ENCODE measurements around the gene IRF8.
"Not testable (repeated sequence)": the region's sequence is repeated elsewhere in the genome, so short reads cannot be mapped to it uniquely, and the experiment has no call there.

IRF8 gene

DNA sequence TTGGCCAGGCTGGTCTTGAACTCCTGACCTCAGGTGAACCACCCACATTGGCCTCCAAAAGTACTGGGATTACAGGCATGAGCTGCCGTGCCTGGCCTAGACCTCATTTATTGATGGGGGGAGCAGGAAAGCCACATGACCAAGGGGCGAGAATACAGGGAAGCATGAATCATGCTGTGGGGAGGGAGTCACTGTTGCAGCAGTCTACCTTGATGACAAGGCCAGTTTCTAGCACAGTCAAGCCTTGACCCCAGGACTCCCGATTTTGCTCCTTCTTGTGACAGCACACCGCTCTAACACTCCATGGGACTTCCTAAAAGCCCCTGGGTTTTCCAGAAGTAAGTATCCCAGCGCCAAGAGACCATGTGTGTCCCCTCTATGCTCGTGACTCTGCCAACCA is 42.9 kb upstream of the IRF8 start:
- H3K36me3 ChIP-seq (ENCODE audit: insufficient read depth, low read length), result no peaks in the 10 kb centered on the region
- H3K4me1 ChIP-seq (ENCODE audit: insufficient read depth, low read length), result no peaks in the 10 kb centered on the region
- no peaks in the 10 kb centered on the region for H3K79me2 ChIP-seq (ENCODE audit: insufficient read depth, low read length)
- H2AFZ ChIP-seq (ENCODE audit: low read depth, low read length), result no peak overlapping the region
- H3K9ac ChIP-seq (ENCODE audit: low read depth, low read length), result no peak overlapping the region
- DNase-seq (no peak), ATAC-seq (ENCODE audit: insufficient read depth, low read depth) (no peak)
- peaks cover 11% of the 10 kb centered on the region for H3K27me3 ChIP-seq (ENCODE audit: insufficient read depth, low read length, poor library complexity)
- no peak overlapping the region for H3K4me3 ChIP-seq (ENCODE audit: low read depth in 1 of 2, low read length in 2 of 2)
- H3K27ac ChIP-seq (ENCODE audit: low read length), result no peak overlapping the region
- no peaks in the 10 kb centered on the region; the same call in 1 of the 2 replicates for H4K20me1 ChIP-seq (ENCODE audit: insufficient read depth, low read length)
- no peaks in the 10 kb centered on the region for H3K9me3 ChIP-seq (ENCODE audit: insufficient read depth, low read length, severe bottlenecking)
- TF ChIP-seq, protein P1, sequence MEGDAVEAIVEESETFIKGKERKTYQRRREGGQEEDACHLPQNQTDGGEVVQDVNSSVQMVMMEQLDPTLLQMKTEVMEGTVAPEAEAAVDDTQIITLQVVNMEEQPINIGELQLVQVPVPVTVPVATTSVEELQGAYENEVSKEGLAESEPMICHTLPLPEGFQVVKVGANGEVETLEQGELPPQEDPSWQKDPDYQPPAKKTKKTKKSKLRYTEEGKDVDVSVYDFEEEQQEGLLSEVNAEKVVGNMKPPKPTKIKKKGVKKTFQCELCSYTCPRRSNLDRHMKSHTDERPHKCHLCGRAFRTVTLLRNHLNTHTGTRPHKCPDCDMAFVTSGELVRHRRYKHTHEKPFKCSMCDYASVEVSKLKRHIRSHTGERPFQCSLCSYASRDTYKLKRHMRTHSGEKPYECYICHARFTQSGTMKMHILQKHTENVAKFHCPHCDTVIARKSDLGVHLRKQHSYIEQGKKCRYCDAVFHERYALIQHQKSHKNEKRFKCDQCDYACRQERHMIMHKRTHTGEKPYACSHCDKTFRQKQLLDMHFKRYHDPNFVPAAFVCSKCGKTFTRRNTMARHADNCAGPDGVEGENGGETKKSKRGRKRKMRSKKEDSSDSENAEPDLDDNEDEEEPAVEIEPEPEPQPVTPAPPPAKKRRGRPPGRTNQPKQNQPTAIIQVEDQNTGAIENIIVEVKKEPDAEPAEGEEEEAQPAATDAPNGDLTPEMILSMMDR (IDR thresholded peaks at IDR 0.05; ENCODE audit: borderline replicate concordance, extremely low read depth, low read length, poor library complexity, severe bottlenecking), result no peak
- TF ChIP-seq EZH2 (IDR thresholded peaks at IDR 0.05; ENCODE audit: borderline replicate concordance, low read depth, low read length, severe bottlenecking), result no peak
- H3K4me2 ChIP-seq (ENCODE audit: insufficient read depth, low read length), result no peak overlapping the region

DNA sequence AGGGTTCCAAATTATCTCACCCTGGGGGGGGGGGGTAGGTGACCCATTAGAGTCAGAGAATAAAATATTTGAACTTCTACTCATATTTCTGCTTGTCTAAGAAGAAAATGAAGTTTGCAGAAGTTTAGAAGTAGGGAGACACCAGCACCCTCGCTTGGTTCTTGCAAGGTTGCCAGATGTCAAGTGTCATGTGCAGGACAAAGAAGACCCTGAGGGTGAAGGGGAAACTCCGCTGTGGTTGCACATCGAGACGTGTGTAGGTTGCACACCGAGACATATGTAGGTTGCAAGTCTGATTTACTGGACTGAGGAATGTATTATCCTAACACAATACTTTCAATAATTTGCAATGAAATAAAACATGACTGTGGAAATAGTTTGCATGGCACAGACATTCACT is 42.4 kb upstream of the IRF8 start:
- no peak overlapping the region for H3K9ac ChIP-seq (ENCODE audit: low read depth, low read length)
- H4K20me1 ChIP-seq (ENCODE audit: insufficient read depth, low read length), result no peaks in the 10 kb centered on the region; the same call in 1 of the 2 replicates
- TF ChIP-seq, protein P1 (IDR thresholded peaks at IDR 0.05; ENCODE audit: borderline replicate concordance, extremely low read depth, low read length, poor library complexity, severe bottlenecking), result no peak
- no peak for TF ChIP-seq EZH2 (IDR thresholded peaks at IDR 0.05; ENCODE audit: borderline replicate concordance, low read depth, low read length, severe bottlenecking)
- no peak overlapping the region for H3K4me3 ChIP-seq (ENCODE audit: low read depth in 1 of 2, low read length in 2 of 2)
- peaks cover 11% of the 10 kb centered on the region for H3K27me3 ChIP-seq (ENCODE audit: insufficient read depth, low read length, poor library complexity)
- no peaks in the 10 kb centered on the region for H3K9me3 ChIP-seq (ENCODE audit: insufficient read depth, low read length, severe bottlenecking)
- H3K4me2 ChIP-seq (ENCODE audit: insufficient read depth, low read length), result no peak overlapping the region
- no peaks in the 10 kb centered on the region for H3K79me2 ChIP-seq (ENCODE audit: insufficient read depth, low read length)
- H3K27ac ChIP-seq (ENCODE audit: low read length), result no peak overlapping the region
- H3K36me3 ChIP-seq (ENCODE audit: insufficient read depth, low read length), result no peaks in the 10 kb centered on the region
- H2AFZ ChIP-seq (ENCODE audit: low read depth, low read length), result no peak overlapping the region
- ATAC-seq (ENCODE audit: insufficient read depth, low read depth), result no peak
- no peaks in the 10 kb centered on the region for H3K4me1 ChIP-seq (ENCODE audit: insufficient read depth, low read length)
- DNase-seq, result no peak

DNA sequence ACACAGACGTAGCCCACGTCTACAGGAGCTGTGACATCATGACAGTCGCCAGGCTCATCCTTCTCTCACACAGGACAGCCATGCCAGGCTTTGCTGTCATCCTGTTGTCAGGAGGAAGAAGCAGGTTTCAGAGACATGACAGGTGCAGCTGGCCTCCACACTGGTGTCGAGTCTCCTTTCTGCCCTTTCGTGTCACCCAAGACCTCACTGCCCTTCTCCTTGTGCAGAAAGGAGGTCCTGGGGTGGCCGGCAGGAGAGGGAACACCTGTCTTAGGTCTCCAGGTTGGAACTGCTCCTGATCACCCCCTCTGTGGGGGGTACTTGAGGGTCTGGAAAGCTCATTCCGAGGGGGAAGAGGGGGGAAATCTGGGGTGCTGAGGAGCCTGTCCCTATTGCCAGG is 41.6 kb upstream of the IRF8 start:
- Histone ChIP-seq H3K4me1 (ENCODE audit: insufficient read depth, low read length) (no peaks in the 10 kb centered on the region), H2AFZ (ENCODE audit: low read depth, low read length) (no peak overlapping the region), H3K27me3 (ENCODE audit: insufficient read depth, low read length, poor library complexity) (peaks cover 11% of the 10 kb centered on the region), H3K9ac (ENCODE audit: low read depth, low read length) (no peak overlapping the region), H3K4me2 (ENCODE audit: insufficient read depth, low read length) (no peak overlapping the region), H3K27ac (ENCODE audit: low read length) (no peak overlapping the region), H4K20me1 (ENCODE audit: insufficient read depth, low read length) (no peaks in the 10 kb centered on the region; the same call in 1 of the 2 replicates), H3K79me2 (ENCODE audit: insufficient read depth, low read length) (no peaks in the 10 kb centered on the region), H3K4me3 (ENCODE audit: low read depth in 1 of 2, low read length in 2 of 2) (no peak overlapping the region), H3K36me3 (ENCODE audit: insufficient read depth, low read length) (no peaks in the 10 kb centered on the region), H3K9me3 (ENCODE audit: insufficient read depth, low read length, severe bottlenecking) (no peaks in the 10 kb centered on the region)
- TF ChIP-seq EZH2 (IDR thresholded peaks at IDR 0.05; ENCODE audit: borderline replicate concordance, low read depth, low read length, severe bottlenecking), result no peak
- TF ChIP-seq, protein P1 (IDR thresholded peaks at IDR 0.05; ENCODE audit: borderline replicate concordance, extremely low read depth, low read length, poor library complexity, severe bottlenecking), result no peak
- DNase-seq (no peak), ATAC-seq (ENCODE audit: insufficient read depth, low read depth) (no peak)

DNA sequence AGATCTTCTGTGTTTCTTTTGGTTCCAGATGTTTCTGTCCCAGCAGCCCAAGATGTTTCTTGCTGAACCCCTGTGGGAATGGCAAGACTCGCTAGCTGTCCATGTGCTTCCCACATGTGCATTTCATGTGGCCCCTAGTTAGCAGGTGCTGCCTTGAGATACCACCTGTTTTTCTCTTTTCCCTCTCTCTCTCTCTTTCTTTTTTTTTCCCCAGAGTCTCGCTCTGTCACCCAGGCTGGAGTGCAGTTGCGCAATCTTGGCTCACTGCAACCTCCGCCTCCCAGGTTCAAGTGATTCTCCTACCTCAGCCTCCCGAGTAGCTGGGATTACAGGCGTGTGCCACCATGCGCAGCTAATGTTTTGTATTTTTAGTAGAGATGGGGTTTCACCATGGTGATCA is 40.4 kb upstream of the IRF8 start:
- H3K27ac ChIP-seq (ENCODE audit: low read length); H3K79me2 ChIP-seq (ENCODE audit: insufficient read depth, low read length); H3K36me3 ChIP-seq (ENCODE audit: insufficient read depth, low read length); H3K9me3 ChIP-seq (ENCODE audit: insufficient read depth, low read length, severe bottlenecking); H3K9ac ChIP-seq (ENCODE audit: low read depth, low read length); H3K4me1 ChIP-seq (ENCODE audit: insufficient read depth, low read length); H3K4me3 ChIP-seq (ENCODE audit: low read depth in 1 of 2, low read length in 2 of 2); H4K20me1 ChIP-seq (ENCODE audit: insufficient read depth, low read length); H2AFZ ChIP-seq (ENCODE audit: low read depth, low read length); ATAC-seq (ENCODE audit: insufficient read depth, low read depth); H3K4me2 ChIP-seq (ENCODE audit: insufficient read depth, low read length); DNase-seq: not testable (repeated sequence)
- H3K27me3 ChIP-seq (ENCODE audit: insufficient read depth, low read length, poor library complexity), result peaks cover 11% of the 10 kb centered on the region
